GM19099 (cell line): ENCODE data around the gene EVC.

Experiments
- POLR2A ChIP-seq: IDR thresholded peaks from 3 replicates; pipeline ENCODE4 v1.6.1; 2011; ENCODE audit warnings: low read depth; ENCODE audit not compliant: insufficient read length; ENCODE audit errors: extremely low read depth

The EVC gene

DNA sequence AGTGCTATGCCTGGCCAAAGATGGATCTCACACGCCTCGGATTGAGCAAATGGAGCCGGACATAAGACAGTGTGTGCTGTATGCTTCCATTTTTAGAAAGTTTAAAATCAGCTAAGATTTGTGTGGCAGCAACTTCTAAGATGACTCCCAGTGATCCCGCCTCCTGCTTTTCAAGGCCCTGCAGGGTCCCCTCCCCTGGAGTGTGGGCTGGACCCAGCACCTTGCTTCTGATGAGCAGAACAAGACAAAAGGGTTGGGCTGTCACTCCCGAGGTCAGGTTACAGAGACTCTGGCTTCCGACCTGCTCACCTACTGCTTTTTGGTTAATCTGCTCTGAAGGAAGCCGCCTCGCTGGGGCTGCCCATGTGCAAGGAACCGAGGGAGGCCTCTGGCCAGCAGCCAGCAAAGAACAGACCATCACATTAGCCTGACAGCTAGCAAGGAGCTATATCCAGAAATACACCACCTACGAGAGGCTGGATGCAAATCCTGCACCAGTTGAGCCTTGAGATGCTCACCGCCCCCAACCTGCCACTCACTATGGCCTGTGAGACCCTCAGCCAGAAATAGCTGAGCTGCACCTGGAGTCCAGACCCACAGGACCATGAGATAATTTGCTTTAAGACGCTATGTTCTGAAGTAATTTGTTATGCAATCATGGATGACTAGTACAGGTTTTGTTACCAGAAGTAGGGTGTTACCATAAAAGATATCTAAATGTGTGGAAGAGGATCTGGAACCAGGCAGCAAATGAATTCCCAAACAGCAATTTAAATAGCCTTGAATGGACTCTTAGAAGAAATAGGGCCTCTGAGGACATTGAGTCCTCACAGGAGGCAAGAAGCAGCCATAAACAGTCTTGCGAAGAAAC is 134.3 kb downstream of the EVC start:
- no peak for TF ChIP-seq POLR2A

DNA sequence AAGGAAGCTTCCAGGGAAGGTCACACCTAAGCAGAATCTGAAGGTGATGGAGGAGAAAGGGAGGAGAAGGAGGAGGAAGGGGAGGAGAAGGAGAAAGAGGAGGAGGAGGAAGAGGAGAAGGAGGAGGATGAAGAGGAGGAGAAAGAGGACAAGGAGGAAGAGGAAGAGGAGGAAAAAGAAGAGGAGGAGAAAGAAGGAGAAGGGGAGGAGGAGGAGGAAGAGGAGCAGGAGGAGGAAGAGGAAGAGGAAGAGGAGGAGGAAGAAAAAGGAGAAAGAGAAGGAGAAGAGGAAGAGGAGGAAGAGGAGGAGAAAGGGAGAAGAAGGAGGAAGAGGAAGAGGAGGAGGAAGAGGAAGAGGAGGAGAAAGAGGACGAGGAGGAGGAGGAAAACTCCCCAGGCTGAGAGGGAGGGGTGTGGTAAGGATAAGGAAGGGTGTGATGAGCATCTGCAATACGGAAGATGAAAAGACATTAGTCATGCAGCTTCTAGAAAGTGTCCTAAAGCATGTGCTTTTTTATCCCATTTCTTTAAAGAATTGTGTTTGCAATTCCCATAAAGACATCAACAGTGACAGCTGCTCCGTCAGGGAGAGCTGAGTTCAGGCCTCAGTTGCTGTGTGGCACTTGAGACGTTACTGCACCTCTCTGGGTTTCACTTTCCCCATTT is 140.8 kb downstream of the EVC start:
- no peak for TF ChIP-seq POLR2A

DNA sequence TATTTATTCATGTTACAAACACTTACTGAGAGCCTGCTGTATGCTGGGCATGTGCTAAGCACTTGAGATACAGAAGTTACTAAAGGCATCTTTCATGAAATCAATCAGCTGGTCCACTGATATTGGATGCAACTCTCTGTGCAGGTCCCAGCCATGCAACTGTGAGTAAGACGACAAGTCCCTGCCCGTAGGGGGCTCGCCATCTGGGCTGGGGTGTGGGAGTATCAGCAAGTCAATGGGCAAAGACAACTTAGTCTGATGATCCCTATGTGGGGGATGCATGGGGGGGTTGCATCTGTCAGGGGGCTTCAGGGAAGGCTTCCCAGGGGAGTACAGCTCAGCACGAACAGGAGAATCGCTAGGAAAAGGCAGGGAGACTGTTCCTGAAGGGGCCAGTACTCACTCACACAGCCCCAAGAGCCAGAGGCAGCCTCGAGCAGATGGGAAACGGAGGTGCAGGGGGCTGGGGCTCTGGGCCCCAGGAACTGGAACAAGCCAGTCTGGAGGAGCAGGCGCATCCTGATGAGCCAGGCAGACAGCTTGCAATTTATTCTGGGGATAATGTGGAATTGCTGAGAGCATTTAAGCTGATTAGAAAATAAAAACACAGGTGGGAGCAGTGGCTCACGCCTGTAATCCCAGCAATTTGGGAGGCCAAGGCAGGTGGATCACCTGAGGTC is 141.7 kb downstream of the EVC start:
- TF ChIP-seq POLR2A: no peak

DNA sequence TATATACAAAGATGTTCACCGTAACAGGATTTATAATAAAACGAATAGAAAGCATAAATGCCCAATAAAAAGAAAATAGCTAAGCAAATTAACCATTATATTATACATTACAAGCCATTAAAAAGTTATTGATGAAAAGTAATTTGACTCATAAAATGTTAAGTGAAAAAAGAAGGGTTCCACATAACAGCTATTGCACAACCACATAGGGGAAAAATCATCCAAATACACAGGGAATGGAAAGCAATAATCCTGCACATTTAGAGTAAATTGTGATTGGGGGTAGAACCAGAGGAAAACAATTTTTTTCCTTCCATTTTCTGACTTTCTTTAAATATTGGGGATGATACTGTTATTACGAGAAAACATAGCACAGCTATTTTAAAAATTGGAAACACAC is 143.9 kb downstream of the EVC start:
- no peak for TF ChIP-seq POLR2A

DNA sequence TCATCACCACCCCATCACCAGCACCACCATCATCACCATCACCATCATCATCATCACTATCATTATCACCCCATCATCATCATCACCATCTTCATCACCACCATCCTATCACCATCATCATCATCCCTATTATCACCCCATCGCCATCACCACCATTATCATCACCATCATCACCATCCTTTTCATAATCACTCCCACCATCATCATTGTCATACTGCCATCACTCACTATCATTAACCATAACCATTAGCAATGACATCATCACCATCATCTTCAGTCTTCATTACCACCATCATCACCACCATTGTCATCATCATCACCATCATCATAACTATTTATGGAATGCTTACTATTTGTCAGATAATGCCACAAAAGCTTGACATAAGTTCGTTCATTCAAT is 146.2 kb downstream of the EVC start:
- TF ChIP-seq POLR2A: no peak

DNA sequence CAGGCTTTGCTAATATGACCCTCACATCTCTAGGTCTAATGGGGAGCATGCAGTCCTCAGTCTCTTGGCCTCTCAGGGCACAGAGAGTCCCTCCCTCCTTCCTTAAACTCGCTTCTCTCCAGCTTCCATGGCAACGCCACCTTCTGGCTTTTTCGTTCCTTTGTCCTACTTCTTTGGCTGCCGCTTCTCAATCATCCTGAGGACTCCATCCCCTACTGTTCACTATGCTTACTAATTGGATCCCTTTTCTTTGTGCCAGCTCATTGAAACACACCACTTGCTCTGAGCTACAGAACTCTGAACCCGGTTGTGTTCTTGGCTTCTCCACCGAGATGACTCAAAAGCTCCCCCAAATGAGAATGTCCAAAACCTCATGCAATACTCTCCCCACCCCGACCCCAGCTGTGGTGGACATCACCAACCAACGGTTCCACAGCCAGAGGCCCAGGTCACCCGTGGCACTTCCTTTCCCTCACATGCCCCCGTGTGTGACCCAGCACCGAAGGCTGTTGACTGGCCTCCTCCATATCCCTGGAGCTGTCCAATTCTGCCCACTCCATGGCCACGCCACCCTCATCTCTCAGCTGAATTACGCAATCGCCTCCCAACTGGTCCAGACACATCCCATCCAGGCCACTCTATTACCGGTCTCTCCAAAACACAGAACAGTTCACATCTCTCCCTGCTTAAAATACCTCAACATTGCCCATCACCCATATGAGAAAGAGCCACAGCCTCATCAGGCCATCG is 147.2 kb downstream of the EVC start:
- TF ChIP-seq POLR2A: no peak

DNA sequence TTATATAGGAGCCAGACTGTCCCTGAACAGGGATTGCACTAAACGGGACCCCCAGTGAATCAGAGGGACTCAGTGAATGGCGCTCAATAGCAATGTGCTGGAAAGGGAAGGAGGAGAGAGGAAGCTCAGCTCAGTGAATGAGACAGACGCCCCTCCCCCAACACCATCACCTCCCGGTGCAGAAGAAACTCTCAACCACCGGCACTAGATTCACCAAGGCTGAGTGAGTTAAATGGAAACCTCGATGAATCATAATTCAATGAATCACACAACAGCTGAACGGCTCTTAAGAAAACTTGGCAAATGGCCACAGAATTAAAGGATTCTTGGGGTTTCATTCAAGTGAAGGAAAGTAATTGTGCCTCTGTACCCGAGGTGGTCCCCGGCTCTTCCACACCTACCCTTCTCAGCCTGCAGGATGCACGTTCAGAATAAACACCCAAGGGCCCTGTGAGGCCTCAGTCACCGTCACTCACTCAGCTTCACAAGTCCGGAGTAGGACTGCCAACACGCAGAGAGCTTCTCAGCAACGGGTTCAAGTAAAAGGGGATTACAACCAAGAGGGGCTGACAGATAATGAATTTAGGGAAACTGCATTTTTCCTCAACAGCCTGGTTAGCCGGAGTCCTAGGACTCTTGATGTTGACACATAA is 152.6 kb downstream of the EVC start:
- TF ChIP-seq POLR2A: no peak
